Measurements from ENCODE around the gene PICK1.
"Not testable (repeated sequence)": the region's sequence is repeated elsewhere in the genome, so short reads cannot be mapped to it uniquely, and the experiment has no call there.

The PICK1 gene

DNA sequence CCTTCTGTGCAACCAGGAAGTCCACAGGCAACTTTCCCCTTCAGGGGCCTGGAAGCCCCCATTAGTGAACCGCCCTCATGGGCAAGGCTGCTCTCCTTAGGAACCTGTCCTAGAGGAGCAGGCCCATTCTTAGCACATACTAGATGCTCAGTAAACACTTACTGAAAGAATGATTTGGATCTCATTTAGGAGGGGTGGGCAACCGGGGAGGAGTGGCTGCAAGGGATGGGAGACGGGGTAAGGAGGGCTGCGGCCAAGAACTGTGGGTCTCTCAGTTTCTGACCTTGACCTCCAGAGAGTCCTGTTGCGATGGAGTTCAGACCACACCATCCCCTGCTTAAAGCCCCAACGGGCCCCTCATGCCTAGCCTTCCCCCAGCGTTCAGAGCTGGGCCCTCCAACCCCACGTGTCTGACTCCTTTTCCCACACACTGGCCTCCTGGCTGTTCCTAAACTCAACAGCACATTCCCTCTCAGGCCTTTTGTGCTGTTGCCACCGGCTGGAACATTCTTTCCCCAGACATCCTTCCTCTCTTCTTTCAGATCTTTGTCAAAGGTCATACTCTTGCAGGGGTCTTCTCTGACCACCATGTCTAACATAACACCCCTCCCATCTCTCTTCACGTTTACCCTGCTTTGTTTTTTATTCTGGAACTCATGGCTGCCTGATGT lies 20.7 kb upstream of the PICK1 start:
- no peaks in the 10 kb centered on the region for H3K9me3 ChIP-seq (ENCODE audit: control insufficient read depth, insufficient read depth, low read length)
- peaks cover 17% of the 10 kb centered on the region for H3K4me1 ChIP-seq (ENCODE audit: insufficient read depth, low read length)
- H3K9ac ChIP-seq (ENCODE audit: low read depth, low read length) = no peak overlapping the region
- no peaks in the 10 kb centered on the region for H3K36me3 ChIP-seq (ENCODE audit: insufficient read depth, low read length)

GRCh38 chr22:38037367-38038150 lies 19.6 kb upstream of the PICK1 start:
- H3K4me1 ChIP-seq (ENCODE audit: insufficient read depth, low read length) = peaks cover 17% of the 10 kb centered on the region
- not testable (repeated sequence) for H3K9me3 ChIP-seq (ENCODE audit: control insufficient read depth, insufficient read depth, low read length); H3K36me3 ChIP-seq (ENCODE audit: insufficient read depth, low read length); H3K9ac ChIP-seq (ENCODE audit: low read depth, low read length)

DNA sequence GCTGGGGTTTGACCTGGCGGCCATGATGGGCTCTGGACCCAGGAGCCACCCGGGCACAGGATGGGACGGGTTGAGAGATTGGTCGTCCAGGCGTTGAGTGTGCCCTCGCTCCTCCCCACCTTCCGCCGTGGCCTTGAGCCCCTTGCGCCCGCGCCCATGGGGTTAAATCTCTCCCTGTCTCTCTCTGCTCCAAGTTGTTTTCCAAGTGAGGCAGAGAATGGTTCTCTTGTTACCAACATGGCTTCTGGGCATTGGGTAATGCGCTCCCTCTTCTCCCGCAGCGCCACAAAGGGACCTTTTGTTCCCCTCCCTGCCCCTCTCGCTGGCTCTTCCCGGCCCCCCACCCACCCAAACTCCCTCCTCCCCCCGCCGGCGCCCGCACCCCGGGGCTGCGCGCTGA lies 18.8 kb upstream of the PICK1 start:
- Histone ChIP-seq H3K9me3 (ENCODE audit: control insufficient read depth, insufficient read depth, low read length) (no peaks in the 10 kb centered on the region), H3K36me3 (ENCODE audit: insufficient read depth, low read length) (no peaks in the 10 kb centered on the region), H3K4me1 (ENCODE audit: insufficient read depth, low read length) (peaks cover 14% of the 10 kb centered on the region)

GRCh38 chr22:38038890-38039812 lies 18.1 kb upstream of the PICK1 start:
- H3K9ac ChIP-seq (ENCODE audit: low read depth, low read length) = no peak overlapping the region

More for the DNA sequence above, 18.8 kb upstream of the PICK1 start:
- no peak overlapping the region for H3K9ac ChIP-seq (ENCODE audit: low read depth, low read length)

DNA sequence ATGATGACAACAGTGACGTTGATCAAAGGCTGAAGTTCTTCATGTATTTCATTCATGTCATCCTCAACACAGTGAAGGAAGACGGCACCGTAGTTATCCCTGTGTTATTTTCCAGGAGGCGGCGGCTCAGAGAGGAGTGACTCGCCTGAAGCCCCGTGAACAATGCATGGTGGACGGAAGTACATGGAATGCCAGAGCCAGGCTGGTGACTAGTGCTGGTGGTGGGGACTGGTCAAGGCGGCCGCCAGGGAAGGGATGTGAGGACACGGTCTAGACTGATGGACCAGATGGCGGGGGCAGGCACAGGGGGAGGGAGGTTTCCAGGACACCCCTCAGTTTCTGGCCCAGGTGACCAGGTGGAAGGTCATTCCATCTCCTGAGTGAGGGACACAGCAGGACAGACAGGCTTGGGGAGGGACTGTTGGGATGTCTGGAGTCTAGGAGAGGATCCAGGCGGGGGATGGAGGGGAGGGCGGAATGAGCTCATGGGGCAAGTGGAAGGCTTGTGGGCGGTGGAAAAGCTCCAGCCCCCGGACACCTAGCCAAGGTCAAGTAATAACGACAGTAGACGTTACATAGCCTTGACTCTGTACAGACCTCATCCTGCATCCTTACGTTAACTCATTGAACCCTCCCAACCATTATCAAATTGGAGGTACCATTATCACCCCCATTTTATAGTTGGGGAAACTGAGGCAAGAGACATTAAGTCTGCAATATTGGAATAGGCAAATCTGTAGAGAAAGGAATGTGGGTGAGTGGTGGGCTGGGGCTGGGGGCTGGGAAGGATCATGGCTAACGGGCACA lies 16.0 kb upstream of the PICK1 start:
- Histone ChIP-seq H3K4me1 (ENCODE audit: insufficient read depth, low read length) (no peaks in the 10 kb centered on the region), H3K9ac (ENCODE audit: low read depth, low read length) (no peak overlapping the region), H3K9me3 (ENCODE audit: control insufficient read depth, insufficient read depth, low read length) (no peaks in the 10 kb centered on the region), H3K36me3 (ENCODE audit: insufficient read depth, low read length) (no peaks in the 10 kb centered on the region)

More at GRCh38 chr22:38038890-38039812, 18.1 kb upstream of the PICK1 start:
- Histone ChIP-seq H3K36me3 (ENCODE audit: insufficient read depth, low read length) (no peaks in the 10 kb centered on the region), H3K9me3 (ENCODE audit: control insufficient read depth, insufficient read depth, low read length) (no peaks in the 10 kb centered on the region), H3K4me1 (ENCODE audit: insufficient read depth, low read length) (peaks cover 6% of the 10 kb centered on the region)

DNA sequence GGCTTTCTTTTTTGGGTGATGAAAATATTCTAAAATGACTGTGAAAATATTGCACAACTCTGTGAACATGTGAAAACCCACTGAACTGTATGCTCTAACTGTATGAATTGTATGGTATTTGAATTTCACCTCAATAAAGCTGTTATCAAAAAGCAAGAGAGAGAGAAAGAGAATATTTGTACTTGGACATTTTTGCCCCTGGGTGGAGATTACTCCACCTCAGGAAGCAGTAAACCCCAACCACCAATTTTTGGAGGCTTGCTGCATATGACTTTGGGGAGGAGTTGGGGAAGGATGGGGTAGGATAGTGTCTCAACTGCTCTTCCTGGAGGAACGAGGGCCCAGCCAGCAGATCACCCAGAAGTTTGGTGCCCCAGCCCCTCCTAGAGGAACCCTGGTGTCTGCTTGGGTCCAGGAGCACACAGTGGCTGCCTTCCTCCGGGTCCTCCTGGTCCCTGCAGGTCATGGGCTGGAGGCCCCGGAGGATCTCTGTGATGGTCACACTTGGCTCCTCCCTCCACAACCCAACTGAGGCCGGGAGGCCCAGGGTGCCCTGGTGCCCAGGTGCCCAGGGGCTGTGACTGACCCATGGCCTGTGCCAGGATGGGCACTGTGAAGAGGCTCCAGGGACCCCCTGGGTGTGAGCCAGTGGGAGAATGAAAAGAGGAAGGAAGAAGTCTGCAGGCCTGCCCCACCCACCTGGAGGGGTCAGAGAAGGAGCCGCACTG lies 15.3 kb upstream of the PICK1 start:
- no peaks in the 10 kb centered on the region for H3K4me1 ChIP-seq (ENCODE audit: insufficient read depth, low read length)
- H3K9me3 ChIP-seq (ENCODE audit: control insufficient read depth, insufficient read depth, low read length) = no peaks in the 10 kb centered on the region
- H3K9ac ChIP-seq (ENCODE audit: low read depth, low read length) = no peak overlapping the region
- H3K36me3 ChIP-seq (ENCODE audit: insufficient read depth, low read length) = no peaks in the 10 kb centered on the region

GRCh38 chr22:38042488-38042790 lies 14.8 kb upstream of the PICK1 start:
- H3K9ac ChIP-seq (ENCODE audit: low read depth, low read length) = no peak overlapping the region
- no peaks in the 10 kb centered on the region for H3K9me3 ChIP-seq (ENCODE audit: control insufficient read depth, insufficient read depth, low read length)
- no peaks in the 10 kb centered on the region for H3K4me1 ChIP-seq (ENCODE audit: insufficient read depth, low read length)
- no peaks in the 10 kb centered on the region for H3K36me3 ChIP-seq (ENCODE audit: insufficient read depth, low read length)

GRCh38 chr22:38043151-38044039 lies 13.8 kb upstream of the PICK1 start:
- H3K9me3 ChIP-seq (ENCODE audit: control insufficient read depth, insufficient read depth, low read length) = no peaks in the 10 kb centered on the region
- no peaks in the 10 kb centered on the region for H3K36me3 ChIP-seq (ENCODE audit: insufficient read depth, low read length)
- no peaks in the 10 kb centered on the region for H3K4me1 ChIP-seq (ENCODE audit: insufficient read depth, low read length)
- H3K9ac ChIP-seq (ENCODE audit: low read depth, low read length) = no peak overlapping the region

GRCh38 chr22:38046070-38046748 lies 11.0 kb upstream of the PICK1 start:
- H3K4me1 ChIP-seq (ENCODE audit: insufficient read depth, low read length) = no peaks in the 10 kb centered on the region
- no peaks in the 10 kb centered on the region for H3K36me3 ChIP-seq (ENCODE audit: insufficient read depth, low read length)
- H3K9me3 ChIP-seq (ENCODE audit: control insufficient read depth, insufficient read depth, low read length) = no peaks in the 10 kb centered on the region
- H3K9ac ChIP-seq (ENCODE audit: low read depth, low read length) = no peak overlapping the region

DNA sequence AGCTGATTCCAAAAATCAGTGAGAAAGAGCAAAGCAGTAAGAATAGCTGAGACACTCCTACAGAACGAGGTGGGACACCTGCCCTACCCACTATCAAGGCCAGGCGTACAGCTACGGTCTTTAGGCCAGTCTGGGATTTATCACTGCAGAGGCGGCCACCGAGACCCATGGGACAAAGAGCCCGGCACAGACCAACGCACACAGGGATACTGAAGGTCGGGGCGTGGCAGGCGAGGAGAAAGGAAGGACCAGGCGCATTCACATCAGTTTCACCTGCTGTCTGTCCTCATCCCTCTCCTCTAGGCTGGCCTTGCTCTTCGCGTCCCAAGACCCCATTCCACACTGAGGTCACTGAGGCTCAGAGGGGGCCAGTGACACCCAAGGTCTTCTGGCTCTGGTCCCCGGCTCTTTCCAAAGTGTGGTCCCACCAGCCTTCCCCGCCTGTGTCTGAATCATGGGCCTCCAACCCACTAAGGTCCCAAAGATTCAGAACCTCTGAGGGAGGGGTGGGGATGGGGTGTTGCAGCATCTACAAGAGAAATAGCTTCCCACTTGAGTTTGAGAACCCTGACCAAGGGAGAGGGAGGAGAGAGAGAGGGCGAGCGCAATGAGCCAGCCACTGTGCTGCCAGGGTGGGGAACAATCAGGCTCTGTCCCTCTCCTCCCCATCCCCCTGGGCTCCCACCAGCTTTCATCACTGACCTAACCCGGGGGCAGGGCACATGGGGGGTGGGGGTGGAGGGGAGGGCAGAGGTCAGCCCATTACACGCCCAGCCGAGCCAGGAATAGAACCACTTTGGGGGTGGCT lies 7.2 kb upstream of the PICK1 start:
- Histone ChIP-seq H3K9ac (ENCODE audit: low read depth, low read length) (no peak overlapping the region), H3K36me3 (ENCODE audit: insufficient read depth, low read length) (no peaks in the 10 kb centered on the region), H3K4me1 (ENCODE audit: insufficient read depth, low read length) (peaks cover 3% of the 10 kb centered on the region; the same call in 1 of the 2 replicates), H3K9me3 (ENCODE audit: control insufficient read depth, insufficient read depth, low read length) (no peaks in the 10 kb centered on the region)

DNA sequence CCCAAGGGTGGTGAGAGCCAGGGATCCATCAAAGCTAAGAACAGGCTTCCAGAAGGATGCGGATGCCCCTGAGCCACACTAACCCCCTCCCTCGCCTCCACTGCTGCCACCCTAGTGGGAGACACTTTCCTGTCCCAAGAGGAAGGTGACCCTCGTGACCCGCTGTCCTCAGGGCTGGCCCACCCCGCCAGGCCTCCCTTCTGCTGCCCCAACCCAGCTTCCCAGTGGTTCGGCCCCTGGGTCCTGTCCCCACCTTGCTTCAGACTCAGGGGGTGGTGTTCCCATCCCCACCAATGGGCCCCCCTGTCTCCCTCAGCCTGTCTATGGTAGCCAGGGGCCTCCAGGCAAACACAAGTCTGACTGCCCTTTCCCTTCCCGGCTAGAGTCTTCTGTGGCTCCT lies 6.5 kb upstream of the PICK1 start:
- Histone ChIP-seq H3K4me1 (ENCODE audit: insufficient read depth, low read length) (peaks cover 3% of the 10 kb centered on the region; the same call in 1 of the 2 replicates), H3K9ac (ENCODE audit: low read depth, low read length) (no peak overlapping the region), H3K36me3 (ENCODE audit: insufficient read depth, low read length) (no peaks in the 10 kb centered on the region), H3K9me3 (ENCODE audit: control insufficient read depth, insufficient read depth, low read length) (no peaks in the 10 kb centered on the region)

DNA sequence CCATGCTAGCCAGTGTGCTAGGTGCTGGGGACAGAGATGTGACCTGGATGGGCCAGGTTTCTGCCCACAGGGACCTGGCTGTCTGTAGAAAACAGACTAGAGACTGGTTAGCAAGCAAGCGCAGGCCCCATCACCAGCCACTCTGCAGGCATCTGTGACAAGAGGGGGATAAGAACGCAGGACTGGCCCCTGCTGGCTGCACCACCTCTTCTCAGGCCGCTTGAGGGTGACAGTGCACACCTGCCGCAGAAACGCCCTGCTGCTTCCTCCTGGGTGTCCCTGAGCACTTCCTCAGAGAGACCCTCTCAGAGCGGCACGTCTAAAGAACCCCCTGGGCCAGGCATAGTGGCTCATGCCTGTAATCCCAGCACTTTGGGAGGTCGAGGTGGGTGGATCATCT lies 5.9 kb upstream of the PICK1 start:
- Histone ChIP-seq H3K36me3 (ENCODE audit: insufficient read depth, low read length) (no peaks in the 10 kb centered on the region), H3K9ac (ENCODE audit: low read depth, low read length) (no peak overlapping the region), H3K4me1 (ENCODE audit: insufficient read depth, low read length) (peaks cover 3% of the 10 kb centered on the region; the same call in 1 of the 2 replicates), H3K9me3 (ENCODE audit: control insufficient read depth, insufficient read depth, low read length) (no peaks in the 10 kb centered on the region)
